DMS114 treated with DMSO at 0.1 percent for 48 hours (cell line): ENCODE results near the gene KHNYN.
"Not testable (repeated sequence)": the region's sequence is repeated elsewhere in the genome, so short reads cannot be mapped to it uniquely, and the experiment has no call there.

Experiments used
- DNase-seq: peaks from one replicate; lab custom pipeline; 2025; ENCODE audit not compliant: unreplicated experiment; lab: John Stamatoyannopoulos, UW

Gene KHNYN

GRCh38 chr14:24465805-24466204, 36.1 kb downstream of the KHNYN start:
- DNase-seq, result no peak

GRCh38 chr14:24470450-24470849, 40.7 kb downstream of the KHNYN start:
- DNase-seq, result not testable (repeated sequence)

- no peak for DNase-seq
These were observed 43.5 kb downstream of the KHNYN start for GRCh38 chr14:24473211-24473610.

DNA sequence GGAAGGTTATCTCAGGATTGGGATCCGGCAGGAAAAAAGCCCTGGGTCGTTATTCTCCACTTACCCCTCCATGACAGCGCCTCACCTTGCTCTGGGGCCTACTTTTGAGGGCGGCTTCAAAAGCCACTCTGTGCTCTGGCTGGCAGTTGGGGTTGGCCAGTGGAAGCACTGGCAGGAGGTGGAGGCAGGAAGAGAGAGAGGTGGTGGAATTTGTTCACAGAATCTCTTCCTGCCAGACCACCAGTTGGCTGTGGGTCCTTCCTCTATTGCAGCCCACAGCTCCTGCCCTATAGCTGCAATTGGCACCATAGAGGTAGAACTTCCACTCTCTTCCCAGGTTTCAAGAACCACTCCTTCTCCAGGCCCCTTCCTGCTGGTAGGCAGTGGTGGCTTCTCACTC, 45.5 kb downstream of the KHNYN start:
- DNase-seq, result no peak

GRCh38 chr14:24479999-24480398, 50.2 kb downstream of the KHNYN start:
- not testable (repeated sequence) for DNase-seq

DNA sequence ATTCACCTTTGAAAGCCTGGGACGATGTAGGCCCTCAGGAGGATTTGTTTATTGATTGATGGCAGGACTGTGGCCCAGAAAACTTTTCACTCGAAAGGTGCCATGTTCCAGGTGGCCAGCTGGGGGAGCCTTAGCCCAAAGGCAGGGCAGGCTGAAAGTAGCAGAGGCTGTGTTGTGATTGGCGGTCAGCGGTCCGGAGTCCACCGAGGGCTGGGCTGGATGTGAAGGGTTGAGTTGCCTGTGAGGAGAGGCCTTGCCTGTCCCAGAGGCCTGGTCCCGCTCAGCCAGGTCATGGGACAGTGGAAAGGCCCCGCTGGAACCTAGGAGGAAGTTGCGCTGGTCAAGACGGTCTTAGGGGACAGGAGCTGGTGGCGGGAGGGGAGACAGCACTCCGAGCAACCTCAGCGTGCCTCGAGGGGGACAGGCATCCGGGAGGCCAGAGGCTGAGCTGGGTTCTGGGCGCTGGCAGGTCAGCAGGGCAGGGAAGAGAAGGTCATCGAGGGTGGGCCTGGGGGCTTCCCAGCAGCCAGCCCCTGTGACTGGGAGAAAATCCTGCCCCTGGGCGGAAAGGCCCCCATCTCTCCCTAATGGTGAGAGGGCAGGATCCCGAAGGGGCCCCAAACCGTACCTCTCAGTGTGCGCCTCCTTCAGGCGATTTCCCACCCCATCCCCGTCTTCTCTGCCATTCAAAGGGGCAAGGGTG, 52.0 kb downstream of the KHNYN start:
- DNase-seq, result no peak

GRCh38 chr14:24482699-24483303, 53.0 kb downstream of the KHNYN start:
- not testable (repeated sequence) for DNase-seq

- no peak for DNase-seq
These were observed 54.0 kb downstream of the KHNYN start for GRCh38 chr14:24483604-24484252.
